GM19468 (cell line): ENCODE results near the gene B3GNT9.
A peak's percentile ranks its signal among the peaks of the same experiment; 100 is the strongest.

Source experiments
- ATAC-seq: cut with Tn5 transposase; IDR thresholded peaks from one replicate; pipeline ENCODE4 v1.9.1; 2021; ENCODE audit warnings: mild to moderate bottlenecking, moderate library complexity, moderate number of reproducible peaks; ENCODE audit not compliant: unreplicated experiment; ENCODE audit errors: extremely low read depth

B3GNT9 gene, protein sequence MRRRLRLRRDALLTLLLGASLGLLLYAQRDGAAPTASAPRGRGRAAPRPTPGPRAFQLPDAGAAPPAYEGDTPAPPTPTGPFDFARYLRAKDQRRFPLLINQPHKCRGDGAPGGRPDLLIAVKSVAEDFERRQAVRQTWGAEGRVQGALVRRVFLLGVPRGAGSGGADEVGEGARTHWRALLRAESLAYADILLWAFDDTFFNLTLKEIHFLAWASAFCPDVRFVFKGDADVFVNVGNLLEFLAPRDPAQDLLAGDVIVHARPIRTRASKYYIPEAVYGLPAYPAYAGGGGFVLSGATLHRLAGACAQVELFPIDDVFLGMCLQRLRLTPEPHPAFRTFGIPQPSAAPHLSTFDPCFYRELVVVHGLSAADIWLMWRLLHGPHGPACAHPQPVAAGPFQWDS

GRCh38 chr16:67150833-67151396, at the start of gene B3GNT9:
Gene B3GNT9, minus strand, starts transcription at chr16:67150998. Its CDS starts 513 bp downstream, at chr16:67150485.
- no peak for ATAC-seq

- ATAC-seq, result no peak
These were observed 49.7 kb upstream of the B3GNT9 start for GRCh38 chr16:67200491-67200890.

DNA sequence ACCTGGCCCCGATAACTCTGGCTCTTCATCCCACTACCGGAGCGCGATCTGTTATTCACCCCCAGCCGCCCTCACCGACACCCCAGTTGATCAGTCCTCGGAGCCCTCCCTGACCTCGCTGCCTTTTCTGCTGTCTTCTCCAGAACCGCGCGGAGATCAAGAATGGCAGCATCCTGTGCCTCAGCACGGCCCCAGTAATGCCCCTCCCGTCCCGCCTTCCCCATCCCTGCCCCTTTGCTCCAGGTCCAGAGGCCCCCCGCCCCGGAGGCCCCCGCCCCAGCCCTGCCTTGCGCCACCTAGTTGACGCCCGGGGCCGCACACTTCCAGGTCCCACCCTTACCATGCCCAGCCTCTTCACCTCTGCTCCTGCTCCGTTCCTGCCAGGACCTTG, 49.0 kb upstream of the B3GNT9 start:
- no peak for ATAC-seq

DNA sequence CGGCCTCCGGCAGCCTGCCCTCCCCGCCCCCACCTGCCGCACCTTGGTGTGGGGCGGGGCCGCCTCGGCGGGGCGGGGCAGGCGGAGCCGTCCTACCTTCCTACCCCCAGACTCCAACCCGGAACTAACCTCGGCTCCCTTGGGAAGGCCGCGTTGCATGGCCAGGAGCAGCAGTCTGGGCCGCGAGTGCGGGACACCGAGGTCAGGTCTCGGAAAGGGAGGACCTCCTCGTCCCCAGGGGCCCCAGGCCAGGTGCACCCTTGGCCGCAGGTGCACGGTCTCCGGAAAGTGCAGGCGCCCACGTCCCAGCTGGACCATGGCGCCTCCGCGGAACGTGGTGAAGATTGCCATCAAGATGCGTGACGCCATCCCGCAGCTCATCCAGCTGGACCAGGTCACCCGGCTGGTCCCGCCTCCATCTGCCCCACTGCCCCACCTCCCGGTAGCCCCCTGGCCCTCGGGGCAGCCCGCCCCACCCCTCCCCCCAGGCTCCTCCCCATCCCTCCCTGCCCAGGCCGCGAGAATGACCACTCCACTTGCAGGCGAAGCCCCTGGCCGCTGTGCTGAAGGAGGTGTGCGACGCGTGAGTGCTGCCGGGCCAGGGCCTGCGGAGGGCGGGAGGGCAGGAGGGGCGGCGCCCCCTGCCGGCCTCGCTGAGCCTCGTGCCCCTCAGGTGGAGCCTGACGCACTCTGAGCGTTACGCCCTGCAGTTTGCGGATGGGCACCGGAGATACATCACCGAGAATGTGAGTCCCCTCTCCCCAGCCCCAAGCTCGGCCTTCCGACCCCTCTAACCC, 48.4 kb upstream of the B3GNT9 start, which contains the start of gene ELMO3:
TSS of gene ELMO3 (plus strand) at position 121 of the 797 bp plus-strand sequence. CDS start at position 317, 196 bp downstream.
- no peak for ATAC-seq

GRCh38 chr16:67198238-67198734, 47.5 kb upstream of the B3GNT9 start:
- no peak for ATAC-seq

DNA sequence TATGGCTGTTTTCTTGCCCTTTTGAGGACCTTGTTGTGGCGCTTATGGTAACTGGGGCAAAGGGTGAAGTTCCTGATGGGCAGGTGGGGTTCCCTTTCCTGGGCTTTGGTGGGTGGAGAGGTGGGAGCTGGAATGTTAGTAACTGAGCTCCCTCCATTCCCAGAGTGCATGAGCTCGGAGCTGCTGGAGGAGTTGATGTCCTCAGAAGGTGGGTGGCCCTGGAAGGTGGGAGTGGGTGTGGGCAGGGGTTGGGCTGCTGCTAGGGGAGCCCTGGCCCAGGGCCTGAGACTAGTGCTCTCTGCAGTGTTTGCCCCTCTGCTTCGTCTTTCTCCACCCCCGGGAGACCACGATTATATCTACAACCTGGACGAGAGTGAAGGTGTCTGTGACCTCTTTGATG, 46.9 kb upstream of the B3GNT9 start:
- no peak for ATAC-seq

GRCh38 chr16:67196881-67197280, 46.1 kb upstream of the B3GNT9 start:
- ATAC-seq, result no peak

DNA sequence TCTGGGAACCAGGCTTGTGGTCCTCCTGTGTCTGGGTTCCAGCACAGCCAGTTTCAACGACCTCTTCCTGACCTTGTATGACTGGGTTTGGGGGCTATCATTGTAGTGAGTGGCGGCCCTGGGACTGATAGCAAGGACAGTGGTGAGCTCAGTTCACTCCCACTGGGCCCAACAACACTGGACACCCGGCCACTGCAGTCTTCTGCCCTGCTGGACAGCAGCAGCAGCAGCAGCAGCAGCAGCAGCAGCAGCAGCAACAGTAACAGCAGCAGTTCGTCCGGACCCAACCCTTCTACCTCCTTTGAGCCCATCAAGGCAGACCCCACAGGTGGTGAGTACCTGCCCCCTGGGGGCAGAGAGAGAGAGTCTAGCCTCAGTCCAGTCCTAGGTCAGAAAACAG, 44.9 kb upstream of the B3GNT9 start:
- no peak for ATAC-seq

DNA sequence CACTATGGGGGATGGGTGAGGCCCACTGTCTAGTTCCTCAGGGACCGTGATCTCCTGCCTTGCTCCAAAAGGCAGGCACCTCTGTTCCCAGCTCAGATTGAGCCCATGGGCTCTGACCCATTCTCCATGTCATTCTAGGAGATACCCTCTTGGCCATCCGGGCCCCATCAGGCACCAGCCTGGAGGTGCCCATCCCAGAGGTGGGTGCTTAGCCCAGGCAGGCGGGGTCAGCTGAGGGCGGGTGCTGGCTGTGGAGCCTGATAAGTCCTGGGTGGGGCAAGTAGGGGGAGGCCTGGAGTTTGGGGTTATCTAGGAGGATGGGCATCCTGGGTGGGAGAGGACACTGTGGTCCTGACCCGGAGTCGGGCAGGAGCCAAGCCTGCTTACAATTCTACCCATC, 43.5 kb upstream of the B3GNT9 start:
- no peak for ATAC-seq

- ATAC-seq, result no peak
These were observed 42.7 kb upstream of the B3GNT9 start for GRCh38 chr16:67193536-67193935.

DNA sequence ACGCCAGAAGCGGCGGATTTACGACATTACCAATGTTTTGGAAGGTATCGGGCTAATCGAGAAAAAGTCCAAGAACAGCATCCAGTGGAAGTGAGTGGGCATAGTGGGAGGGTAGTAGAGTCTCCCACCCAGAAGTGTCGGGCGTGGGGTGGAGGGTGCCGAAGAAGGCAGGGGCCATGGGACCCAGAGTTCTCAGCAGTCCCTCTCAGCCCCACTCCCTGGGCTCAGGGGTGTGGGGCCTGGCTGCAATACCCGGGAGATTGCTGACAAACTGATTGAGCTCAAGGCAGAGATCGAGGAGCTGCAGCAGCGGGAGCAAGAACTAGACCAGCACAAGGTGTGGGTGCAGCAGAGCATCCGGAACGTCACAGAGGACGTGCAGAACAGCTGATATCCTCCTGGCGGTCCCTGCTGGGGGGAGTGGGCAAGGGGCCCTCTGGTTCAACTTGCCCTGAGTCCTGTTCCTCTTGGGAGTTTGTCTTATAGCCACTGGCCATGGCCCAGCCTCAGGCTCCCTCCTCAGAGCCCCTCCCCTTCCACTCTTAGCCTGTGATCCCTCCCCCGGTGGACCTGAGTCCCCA, 42.1 kb upstream of the B3GNT9 start:
- no peak for ATAC-seq

DNA sequence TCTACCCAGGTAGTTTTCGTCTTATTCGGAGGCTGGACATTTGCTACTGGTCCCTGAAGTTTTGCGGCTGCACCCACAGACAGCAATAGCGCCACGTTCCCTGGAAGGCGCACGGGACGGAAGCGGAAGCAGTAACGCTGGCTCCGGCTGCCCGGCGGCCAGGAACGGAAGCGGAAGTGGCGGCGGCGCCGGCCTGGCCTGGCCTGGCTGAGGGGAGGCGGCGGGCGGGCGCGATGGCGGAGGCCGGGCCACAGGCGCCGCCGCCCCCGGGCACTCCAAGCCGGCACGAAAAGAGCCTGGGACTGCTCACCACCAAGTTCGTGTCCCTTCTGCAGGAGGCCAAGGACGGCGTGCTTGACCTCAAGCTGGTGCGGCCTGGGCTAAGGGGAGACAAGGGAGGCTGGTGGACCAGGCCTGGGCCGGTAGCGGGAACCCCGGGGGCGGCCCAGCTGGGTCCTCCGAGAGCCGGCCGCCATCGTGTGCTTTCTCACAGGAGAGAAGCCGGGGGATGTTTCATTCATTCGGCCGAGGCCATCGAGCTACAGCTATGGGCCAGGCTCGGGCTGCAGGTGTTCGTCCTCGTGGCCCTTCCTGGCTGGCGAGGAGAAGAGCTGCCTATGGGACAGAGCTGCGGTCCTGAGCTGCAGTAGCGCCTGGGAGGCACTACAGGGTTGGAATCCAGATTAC, 41.3 kb upstream of the B3GNT9 start, which contains the start of gene E2F4:
TSS of gene E2F4 (plus strand) at position 161 of the 687 bp plus-strand sequence. CDS start at position 234, 73 bp downstream.
- ATAC-seq, result peak; percentile 75

DNA sequence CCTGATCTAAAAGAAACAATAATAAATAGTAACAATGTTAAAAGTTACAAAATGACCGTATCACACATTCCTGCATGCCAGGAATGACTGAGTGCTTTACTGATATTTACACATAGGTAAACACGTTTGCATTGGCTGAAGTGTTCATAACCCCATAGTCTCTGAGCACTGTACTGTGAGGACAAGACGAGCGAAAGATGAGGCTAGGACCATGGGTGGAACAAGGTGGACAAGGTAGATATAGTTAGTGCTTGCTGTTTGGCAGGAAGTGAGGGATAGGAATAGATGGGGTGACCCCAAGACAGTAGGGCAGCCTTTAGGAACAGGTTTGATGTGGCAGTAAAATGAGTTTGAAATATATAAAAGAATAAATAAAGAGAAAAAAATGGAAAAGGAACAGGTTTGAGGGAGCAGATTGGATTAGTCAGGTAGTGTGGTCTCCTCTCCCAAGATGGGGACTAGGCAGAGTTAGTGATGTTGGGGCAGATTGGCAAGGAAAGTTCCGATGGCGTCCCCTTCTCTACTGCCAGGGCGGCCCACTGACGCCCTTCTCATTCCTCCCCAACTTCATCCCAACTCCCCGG, 40.7 kb upstream of the B3GNT9 start:
- ATAC-seq, result no peak

DNA sequence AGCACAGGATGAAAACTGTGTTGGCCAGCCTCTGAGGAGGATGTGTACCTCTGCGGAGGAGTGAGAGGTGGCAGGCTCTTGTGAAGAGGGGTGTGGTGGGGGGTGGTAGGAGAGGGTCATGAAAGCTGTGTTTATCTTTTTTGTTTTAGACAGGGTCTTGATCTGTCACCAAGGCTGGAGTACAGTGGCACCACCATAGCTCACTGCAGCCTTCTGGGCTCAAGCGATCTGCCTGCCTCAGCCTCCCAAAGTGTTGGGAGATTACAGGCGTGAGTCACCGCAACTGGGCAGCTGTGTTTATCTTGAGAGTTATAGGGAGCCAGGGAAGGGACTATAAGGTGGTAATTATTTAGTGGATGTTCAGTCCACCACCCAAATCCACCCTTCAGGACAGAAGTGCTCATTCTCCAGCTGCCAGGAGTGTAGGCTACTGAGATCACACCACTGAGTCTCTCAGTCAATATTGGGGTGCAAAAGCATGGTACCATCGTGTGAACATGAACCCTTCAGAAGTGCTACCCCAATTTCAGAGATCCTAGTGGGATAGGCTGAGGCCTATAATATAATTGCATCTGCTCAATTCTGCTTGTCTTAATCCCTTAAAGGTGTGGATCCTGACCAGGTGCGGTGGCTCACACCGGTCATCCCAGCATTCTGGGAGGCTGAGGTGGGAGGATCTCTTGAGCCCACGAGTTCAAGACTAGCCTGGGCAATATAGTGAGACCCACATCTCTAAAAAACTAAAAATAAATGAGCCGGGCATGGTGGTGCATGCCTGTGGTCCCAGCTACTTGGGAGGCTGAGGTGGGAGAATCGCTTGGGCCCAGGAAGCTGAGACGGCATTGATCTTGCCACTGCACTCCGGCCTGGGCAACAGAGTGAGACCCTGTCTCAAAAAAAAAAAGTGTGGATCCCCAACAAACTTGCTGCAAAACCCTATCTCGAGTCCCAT, 39.9 kb upstream of the B3GNT9 start:
- ATAC-seq, result no peak

DNA sequence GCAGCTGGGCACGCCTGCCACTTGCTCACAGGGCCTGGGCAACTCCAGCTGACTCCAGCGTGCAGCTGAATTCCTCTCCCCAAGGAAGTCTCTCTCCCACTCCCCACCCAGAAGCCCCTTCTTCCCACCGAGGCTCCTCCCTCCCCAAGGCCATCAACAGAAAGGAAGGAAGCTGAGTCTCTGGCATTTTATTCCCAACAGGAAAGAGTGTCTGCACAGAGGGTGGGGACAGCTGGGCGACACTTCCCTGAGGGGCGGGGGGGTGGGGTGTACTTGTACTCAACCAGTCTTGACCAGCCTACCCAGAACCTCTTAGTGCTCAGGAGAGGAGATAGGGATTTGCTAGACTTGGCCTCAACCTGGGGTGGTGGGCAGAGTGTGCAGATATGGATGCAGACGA, 39.2 kb upstream of the B3GNT9 start, which contains the start of gene EXOC3L1:
TSS of gene EXOC3L1 (minus strand) at position 96 of the 400 bp plus-strand sequence. CDS start 460 bp downstream, outside the sequence.
- no peak for ATAC-seq

- no peak for ATAC-seq
These were observed 38.0 kb upstream of the B3GNT9 start for GRCh38 chr16:67188798-67189197.

- no peak for ATAC-seq
These were observed 37.5 kb upstream of the B3GNT9 start for GRCh38 chr16:67188323-67188722.
